GM12891 (cell line): ENCODE measurements around the gene ROS1.

Experiments
- PAX5 ChIP-seq: IDR thresholded peaks from 2 replicates; pipeline ENCODE4 v1.6.1; 2011; ENCODE audit warnings: low read length, moderate library complexity, mild to moderate bottlenecking; ENCODE audit not compliant: insufficient read depth, severe bottlenecking
- POLR2A ChIP-seq: IDR thresholded peaks from 2 replicates; pipeline ENCODE4 v1.6.1; 2011; ENCODE audit warnings: low read depth, low read length, control low read depth
- POLR2AphosphoS5 ChIP-seq: IDR thresholded peaks from 2 replicates; pipeline ENCODE4 v1.6.1; 2011; ENCODE audit warnings: low read depth, low read length, control low read depth
- POU2F2 ChIP-seq: IDR thresholded peaks from 2 replicates; pipeline ENCODE4 v1.6.1; 2011; ENCODE audit warnings: low read depth, mild to moderate bottlenecking, control low read depth, low read length, moderate library complexity
- SPI1 ChIP-seq: IDR thresholded peaks from 2 replicates; pipeline ENCODE4 v1.6.1; 2011; ENCODE audit warnings: low read depth, low read length, control low read depth
- TAF1 ChIP-seq: IDR thresholded peaks from 2 replicates; pipeline ENCODE4 v1.6.1; 2011; ENCODE audit warnings: low read depth, low read length, control low read depth

DNA sequence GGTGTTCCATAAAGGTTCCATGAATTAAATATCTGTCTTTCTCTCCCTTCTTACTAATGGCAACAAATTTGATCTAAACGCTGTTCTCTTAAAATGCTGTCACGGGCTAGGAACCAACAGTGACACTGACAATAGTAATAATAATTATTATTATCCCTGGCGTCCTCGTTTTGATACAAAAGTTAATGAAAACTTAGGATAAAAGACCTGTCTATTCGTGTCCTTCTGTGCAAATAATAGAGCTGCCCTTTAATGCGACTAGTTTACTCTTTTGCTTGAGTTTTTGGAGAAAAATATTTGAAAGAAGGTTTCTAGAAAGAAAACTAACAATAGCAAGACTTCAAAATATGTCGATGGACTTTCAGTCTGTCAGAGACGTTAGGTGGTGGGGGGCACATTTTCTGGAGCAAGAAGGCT, 156.1 kb downstream of the ROS1 start:
- TF ChIP-seq POLR2AphosphoS5 (no peak), POLR2A (no peak), POU2F2 (no peak), SPI1 (no peak), TAF1 (no peak), PAX5 (no peak)
